Activated T-helper 2 cell treated with anti-CD3 and anti-CD28 coated beads, Interferon-gamma antibody, Interleukin-2, Interleukin-4, amounts not matched to agents 10 μg/mL and 5 μg/mL and 100 μg/mL, durations not matched to agents 14 hours and 24 hours and 36 hours (primary cell): Measurements from ENCODE around the gene WDR73. TPM values are rescaled to one million over a fixed set of nuclear protein-coding genes. Genes with fewer than 3 reads are reported as not detected.
"Not testable (repeated sequence)": the region's sequence is repeated elsewhere in the genome, so short reads cannot be mapped to it uniquely, and the experiment has no call there.

Experiments used
- DNase-seq: peaks from one replicate; pipeline ENCODE4 v3.0.0; 2021; ENCODE audit warnings: low spot score
- H3K27ac Mint-ChIP-seq: one replicate; pipeline ENCODE4 v1.8.0; 2021; ENCODE audit warnings: mixed read lengths
- H3K27me3 Mint-ChIP-seq: one replicate; pipeline ENCODE4 v1.8.0; 2021; ENCODE audit warnings: low read depth, mixed read lengths
- H3K36me3 Mint-ChIP-seq: one replicate; pipeline ENCODE4 v1.8.0; 2021; ENCODE audit warnings: low read depth, mixed read lengths
- H3K4me1 Mint-ChIP-seq: one replicate; pipeline ENCODE4 v1.8.0; 2021; ENCODE audit warnings: low read depth, mixed read lengths
- H3K4me3 Mint-ChIP-seq: one replicate; pipeline ENCODE4 v1.8.0; 2021; ENCODE audit warnings: low read depth, mild to moderate bottlenecking, moderate library complexity, mixed read lengths
- H3K9me3 Mint-ChIP-seq: one replicate; pipeline ENCODE4 v1.8.0; 2021; ENCODE audit warnings: mixed read lengths
- intact Hi-C: fragments of 100-400 bp; cut with micrococcal nuclease; formaldehyde crosslinking; loops from one replicate; pipeline ENCODE4 v1.15.1; 2023
- total RNA-seq: library from RNA; stranded (reverse); gene quantifications from 2 replicates; pipeline ENCODE4 v1.2.3, GENCODE V29; 2022

Gene WDR73
- total RNA-seq, 1 donor from 2014 or later = 20.5 TPM

GRCh38 chr15:84653584-84653909 is 536 bp downstream of the WDR73 start:
- no peaks in the 10 kb centered on the region for H3K9me3 Mint-ChIP-seq
- intact Hi-C loops = no loop called here
- peaks cover 28% of the 10 kb centered on the region for H3K4me1 Mint-ChIP-seq
- peak overlapping the region; percentile 87 for H3K27ac Mint-ChIP-seq
- peaks cover 22% of the 10 kb centered on the region for H3K36me3 Mint-ChIP-seq
- no peak for DNase-seq
- no peaks in the 10 kb centered on the region for H3K27me3 Mint-ChIP-seq
- peak overlapping the region; percentile 96 for H3K4me3 Mint-ChIP-seq

GRCh38 chr15:84649706-84650105 is 4.4 kb downstream of the WDR73 start:
- Mint-ChIP-seq H3K36me3 (peaks cover 57% of the 10 kb centered on the region), H3K27ac (no peak overlapping the region), H3K9me3 (no peaks in the 10 kb centered on the region), H3K4me1 (peaks cover 22% of the 10 kb centered on the region), H3K27me3 (no peaks in the 10 kb centered on the region), H3K4me3 (no peak overlapping the region)
- DNase-seq = no peak
- intact Hi-C loops = no loop called here

- H3K4me1 Mint-ChIP-seq = peaks cover 18% of the 10 kb centered on the region
- H3K4me3 Mint-ChIP-seq = no peak overlapping the region
- H3K9me3 Mint-ChIP-seq = no peaks in the 10 kb centered on the region
- DNase-seq = no peak
- H3K36me3 Mint-ChIP-seq = peaks cover 60% of the 10 kb centered on the region
- no peaks in the 10 kb centered on the region for H3K27me3 Mint-ChIP-seq
- H3K27ac Mint-ChIP-seq = no peak overlapping the region
- intact Hi-C loops = no loop called here
Observed at GRCh38 chr15:84648539-84648938, 5.5 kb downstream of the WDR73 start.

- Mint-ChIP-seq H3K36me3 (peaks cover 68% of the 10 kb centered on the region), H3K27me3 (no peaks in the 10 kb centered on the region), H3K4me1 (peaks cover 18% of the 10 kb centered on the region), H3K4me3 (no peak overlapping the region), H3K27ac (no peak overlapping the region), H3K9me3 (no peaks in the 10 kb centered on the region)
- no peak for DNase-seq
- intact Hi-C loops = no loop called here
Observed at GRCh38 chr15:84647726-84648125, 6.4 kb downstream of the WDR73 start.

- no peak overlapping the region for H3K27ac Mint-ChIP-seq
- no peak overlapping the region for H3K4me3 Mint-ChIP-seq
- no peaks in the 10 kb centered on the region for H3K27me3 Mint-ChIP-seq
- peaks cover 68% of the 10 kb centered on the region for H3K36me3 Mint-ChIP-seq
- no peaks in the 10 kb centered on the region for H3K9me3 Mint-ChIP-seq
- H3K4me1 Mint-ChIP-seq = peaks cover 12% of the 10 kb centered on the region
- intact Hi-C loops = no loop called here
- no peak for DNase-seq
Observed at GRCh38 chr15:84645997-84646396, 8.1 kb downstream of the WDR73 start.

- Mint-ChIP-seq H3K27ac (no peak overlapping the region), H3K4me1 (peaks cover 15% of the 10 kb centered on the region), H3K4me3 (no peak overlapping the region), H3K36me3 (peaks cover 72% of the 10 kb centered on the region), H3K27me3 (no peaks in the 10 kb centered on the region), H3K9me3 (no peaks in the 10 kb centered on the region)
- DNase-seq = no peak
- intact Hi-C loops = no loop called here
Observed at GRCh38 chr15:84645496-84645895, 8.6 kb downstream of the WDR73 start.

- Mint-ChIP-seq H3K9me3 (no peaks in the 10 kb centered on the region), H3K36me3 (peaks cover 80% of the 10 kb centered on the region), H3K27ac (no peak overlapping the region), H3K4me1 (peaks cover 13% of the 10 kb centered on the region), H3K4me3 (no peak overlapping the region), H3K27me3 (no peaks in the 10 kb centered on the region)
- no peak for DNase-seq
- intact Hi-C loops = no loop called here
Observed at GRCh38 chr15:84643838-84644237, 10.2 kb downstream of the WDR73 start.

- peaks cover 13% of the 10 kb centered on the region for H3K4me1 Mint-ChIP-seq
- H3K9me3 Mint-ChIP-seq, H3K27ac Mint-ChIP-seq, H3K4me3 Mint-ChIP-seq, H3K27me3 Mint-ChIP-seq, intact Hi-C loops, DNase-seq: not testable (repeated sequence)
- peaks cover 78% of the 10 kb centered on the region for H3K36me3 Mint-ChIP-seq
Observed at GRCh38 chr15:84642640-84643039, 11.4 kb downstream of the WDR73 start.

- H3K4me3 Mint-ChIP-seq, H3K27ac Mint-ChIP-seq, intact Hi-C loops, DNase-seq, H3K9me3 Mint-ChIP-seq, H3K27me3 Mint-ChIP-seq: not testable (repeated sequence)
- Mint-ChIP-seq H3K4me1 (peaks cover 12% of the 10 kb centered on the region), H3K36me3 (peaks cover 76% of the 10 kb centered on the region)
Observed at GRCh38 chr15:84641871-84642270, 12.2 kb downstream of the WDR73 start.

GRCh38 chr15:84638103-84638502 is 16.0 kb downstream of the WDR73 start:
- no peaks in the 10 kb centered on the region for H3K9me3 Mint-ChIP-seq
- H3K4me1 Mint-ChIP-seq = peaks cover 30% of the 10 kb centered on the region
- no peak overlapping the region for H3K27ac Mint-ChIP-seq
- peaks cover 63% of the 10 kb centered on the region for H3K36me3 Mint-ChIP-seq
- H3K4me3 Mint-ChIP-seq = no peak overlapping the region
- H3K27me3 Mint-ChIP-seq = no peaks in the 10 kb centered on the region
- intact Hi-C loops = no loop called here
- no peak for DNase-seq

GRCh38 chr15:84634228-84634837 is 19.8 kb downstream of the WDR73 start:
- Mint-ChIP-seq H3K4me1 (peaks cover 43% of the 10 kb centered on the region), H3K27ac (peak overlapping the region; percentile 55), H3K4me3 (peak overlapping the region; percentile 94), H3K36me3 (peaks cover 35% of the 10 kb centered on the region), H3K27me3 (no peaks in the 10 kb centered on the region), H3K9me3 (no peaks in the 10 kb centered on the region)
- intact Hi-C loops = no loop called here
- DNase-seq = no peak

- Mint-ChIP-seq H3K4me3 (peak overlapping the region; percentile 95), H3K27ac (peak overlapping the region; percentile 90), H3K4me1 (peaks cover 41% of the 10 kb centered on the region), H3K9me3 (no peaks in the 10 kb centered on the region), H3K27me3 (no peaks in the 10 kb centered on the region), H3K36me3 (peaks cover 30% of the 10 kb centered on the region)
- intact Hi-C loops = no loop called here
- DNase-seq = peak; percentile 64
Observed at GRCh38 chr15:84633311-84634227, 20.5 kb downstream of the WDR73 start.

- no peaks in the 10 kb centered on the region for H3K27me3 Mint-ChIP-seq
- H3K9me3 Mint-ChIP-seq = no peaks in the 10 kb centered on the region
- peaks cover 16% of the 10 kb centered on the region for H3K36me3 Mint-ChIP-seq
- no peak for DNase-seq
- peak overlapping the region; percentile 92 for H3K27ac Mint-ChIP-seq
- peak overlapping the region; percentile 95 for H3K4me3 Mint-ChIP-seq
- H3K4me1 Mint-ChIP-seq = peaks cover 34% of the 10 kb centered on the region
- intact Hi-C loops = loop anchor here (1.0 kb wide), 2 partner anchors 23 to 31 kb away; partner anchors contain the start of gene WDR73
Observed at GRCh38 chr15:84631706-84632272, 22.3 kb downstream of the WDR73 start.
